CD4-positive, alpha-beta T cell treated with Interleukin-6 at 100 ng/mL for 8 hours (primary cell): ENCODE results near the gene CMA1.

Experiments used
- DNase-seq: peaks from one replicate; pipeline ENCODE4 v3.0.0-alpha.2; 2020; ENCODE audit warnings: mixed read lengths, low spot score

Gene CMA1

GRCh38 chr14:24465805-24466204, 42.3 kb downstream of the CMA1 start:
- DNase-seq = no peak

- DNase-seq = peak; percentile 25
Measured at GRCh38 chr14:24465368-24465767, 42.7 kb downstream of the CMA1 start.

- DNase-seq = no peak
Measured at GRCh38 chr14:24463884-24464785, 43.9 kb downstream of the CMA1 start.

GRCh38 chr14:24463017-24463883, 44.8 kb downstream of the CMA1 start:
- DNase-seq = no peak

GRCh38 chr14:24461336-24461735, 46.7 kb downstream of the CMA1 start:
- DNase-seq = no peak

- no peak for DNase-seq
Measured at GRCh38 chr14:24459331-24459730, 48.7 kb downstream of the CMA1 start.

- DNase-seq = no peak
Measured at GRCh38 chr14:24458736-24459135, 49.3 kb downstream of the CMA1 start.

- DNase-seq = no peak
Measured at GRCh38 chr14:24456980-24457379, 51.1 kb downstream of the CMA1 start.
